Activated CD4-positive, CD25-positive, alpha-beta regulatory T cell treated with anti-CD3 and anti-CD28 coated beads, Interleukin-2, amount 50 U/mL, for 24 hours (primary cell): ENCODE data around the gene HHIP.

Experiments used
- ATAC-seq, 2 donors: fragments of 150-1000 bp; cut with Tn5 transposase; one replicate each; pipeline ENCODE4 v1.10.0; 2021; ENCODE audit warnings: mild to moderate bottlenecking in 1 of 2, moderate library complexity in 1 of 2

HHIP gene

DNA sequence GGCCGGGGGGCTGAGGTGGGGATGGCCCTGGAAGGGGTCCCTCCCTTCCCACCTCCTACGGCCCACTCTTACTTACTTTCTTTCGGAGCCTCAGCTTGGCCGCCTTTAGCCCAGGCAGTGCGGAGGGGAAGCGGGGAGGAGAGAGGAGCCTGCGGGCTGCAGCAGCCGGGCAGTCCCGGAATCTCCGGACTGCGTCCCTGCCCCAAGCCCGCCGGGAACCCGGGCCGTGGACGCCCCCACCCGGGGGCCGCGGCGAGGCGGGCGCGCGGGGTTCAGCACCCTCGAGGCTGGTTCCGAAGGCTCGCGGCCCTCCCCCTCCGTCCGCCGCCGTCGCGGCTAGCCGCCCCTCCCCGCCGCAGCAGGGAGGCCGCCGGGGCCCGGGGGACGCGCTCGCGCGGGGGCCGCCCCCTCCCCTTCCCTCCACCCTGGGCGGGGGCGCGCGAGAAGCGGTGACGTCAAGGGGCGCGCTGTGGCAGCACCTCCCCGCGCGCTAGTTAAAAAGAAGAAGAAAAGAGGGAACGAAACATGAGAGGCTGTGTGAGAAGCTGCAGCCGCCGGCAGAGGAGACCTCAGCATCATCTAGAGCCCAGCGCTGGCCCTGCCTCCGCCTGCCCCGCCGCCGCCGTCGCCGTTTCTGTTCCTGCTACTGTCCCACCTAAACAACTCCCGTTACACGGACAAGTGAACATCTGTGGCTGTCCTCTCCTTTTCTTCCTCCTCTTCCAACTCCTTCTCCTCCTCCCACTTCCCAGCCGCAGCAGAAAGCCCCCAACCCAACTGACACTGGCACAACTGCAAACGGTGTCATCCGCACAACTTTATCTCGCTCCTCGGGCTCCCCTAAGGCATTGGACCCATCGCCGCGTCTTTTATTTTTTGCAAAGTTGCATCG is at the start of gene HHIP:
Gene HHIP, plus strand, starts transcription at position 526 of the 892 bp plus-strand sequence. CDS start 520 bp downstream, outside the sequence.
- ATAC-seq = peak in 1 of 2 donors; percentile 13

DNA sequence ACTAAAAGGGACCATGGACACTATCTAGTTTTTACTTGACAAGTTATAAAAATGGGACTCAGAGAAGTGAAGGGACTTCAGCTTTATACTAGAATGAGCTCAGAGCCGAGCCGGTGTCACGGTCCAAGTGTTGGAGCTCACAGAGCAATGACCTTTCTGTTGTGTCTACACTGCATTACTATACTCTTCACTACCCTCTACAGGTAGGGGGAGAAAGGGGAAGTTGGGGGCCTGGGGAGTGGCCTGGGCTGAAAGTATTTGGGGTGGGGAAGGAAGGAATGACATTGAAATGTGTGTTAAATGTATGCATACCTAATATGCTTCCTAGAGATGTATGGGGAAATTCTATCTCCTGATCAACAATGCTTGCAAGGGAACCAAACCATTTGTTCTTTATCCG is 48.8 kb upstream of the HHIP start:
- ATAC-seq = no peak

DNA sequence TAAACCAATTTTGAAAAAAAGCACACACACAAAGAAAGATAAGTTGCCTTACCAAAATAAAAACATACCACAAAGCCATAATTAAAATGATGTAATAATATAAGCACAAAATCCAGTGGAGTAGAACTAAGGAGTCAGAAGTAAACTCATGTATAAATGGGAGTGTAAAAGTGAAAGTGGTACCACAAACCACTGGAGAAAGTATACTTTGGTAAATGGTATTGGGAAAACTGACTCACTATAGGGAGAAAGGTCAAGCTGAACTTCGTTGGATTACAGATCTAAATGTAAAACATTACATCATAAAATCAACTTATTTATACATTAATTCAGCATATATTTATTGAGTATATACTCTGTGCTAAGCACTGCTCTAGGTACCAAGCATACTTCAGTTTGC is 46.3 kb upstream of the HHIP start:
- no peak for ATAC-seq

- no peak for ATAC-seq
These were observed 34.1 kb upstream of the HHIP start for GRCh38 chr4:144611850-144612249.

DNA sequence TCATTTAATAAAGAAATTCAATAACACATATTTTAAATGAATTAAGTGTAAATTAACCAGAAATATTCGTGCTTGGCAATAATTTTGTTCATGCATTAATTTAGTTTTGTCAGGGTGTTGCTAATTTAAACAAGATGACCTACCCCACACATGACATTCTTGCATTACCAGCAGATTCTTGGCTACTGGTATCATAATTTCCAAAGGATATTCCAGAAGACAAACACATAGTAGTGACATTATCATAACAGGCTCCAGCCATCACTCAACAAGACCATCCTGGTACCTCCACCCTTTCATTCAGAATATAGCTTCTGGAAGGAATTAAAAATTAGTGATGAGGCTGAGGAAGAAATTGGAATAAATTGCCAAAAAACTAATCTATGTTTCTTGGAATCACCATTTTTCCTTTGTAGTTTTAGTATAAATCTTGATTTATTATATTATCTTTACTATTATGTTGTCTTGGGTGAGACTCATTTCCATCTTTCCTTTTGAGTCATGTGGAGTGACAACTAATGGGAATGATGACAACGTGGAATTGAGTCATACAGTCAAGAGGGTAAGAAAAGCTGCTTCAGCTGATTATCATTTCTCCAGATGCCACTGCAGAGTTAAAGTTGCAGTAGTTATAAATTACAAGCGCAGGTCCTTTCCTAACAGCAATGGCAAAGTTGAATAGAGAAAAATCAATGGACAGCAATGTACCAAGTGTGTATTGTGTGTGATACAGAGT is 30.9 kb upstream of the HHIP start:
- ATAC-seq = no peak

DNA sequence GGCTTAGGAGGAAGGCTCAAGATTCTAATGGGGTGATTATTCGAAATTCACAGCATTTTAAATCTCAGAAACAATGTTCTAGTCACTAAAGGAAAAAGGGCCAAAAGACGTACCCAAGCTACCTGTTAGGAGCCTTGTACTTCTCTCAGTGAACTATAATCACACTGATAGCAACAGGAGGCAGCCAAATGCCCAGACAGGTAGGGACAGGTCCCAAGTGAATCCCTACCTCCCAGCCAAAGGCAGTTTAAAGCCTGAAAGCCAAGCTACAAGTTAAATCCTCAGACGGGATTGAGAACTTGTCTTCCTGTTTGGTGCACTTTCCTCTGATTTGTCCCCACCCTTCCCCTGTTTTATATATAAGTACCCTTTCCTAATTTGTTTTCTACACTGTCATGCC is 24.3 kb upstream of the HHIP start:
- ATAC-seq = no peak

DNA sequence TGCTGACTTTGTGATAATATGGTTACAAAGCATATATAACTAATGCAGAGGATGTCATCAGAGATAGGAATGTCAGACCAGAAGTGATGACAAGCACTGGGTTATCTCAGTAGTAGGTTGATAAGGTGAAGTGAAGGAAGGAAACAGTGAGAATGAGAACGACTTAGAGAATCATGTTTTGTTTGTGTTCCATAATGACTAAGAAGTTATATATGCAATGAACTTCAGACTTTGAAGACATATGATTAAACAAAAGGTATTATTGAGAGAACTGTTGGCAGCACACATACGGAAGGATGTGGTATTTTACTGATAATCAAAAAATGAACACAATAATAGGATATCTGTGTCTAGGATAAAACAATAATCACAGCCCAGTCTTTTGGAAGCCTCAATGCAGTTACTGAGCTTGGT is 18.3 kb upstream of the HHIP start:
- ATAC-seq = no peak

GRCh38 chr4:144633215-144633614 is 12.7 kb upstream of the HHIP start:
- ATAC-seq = no peak

- no peak for ATAC-seq
These were observed 10.8 kb upstream of the HHIP start for GRCh38 chr4:144634978-144635747.

DNA sequence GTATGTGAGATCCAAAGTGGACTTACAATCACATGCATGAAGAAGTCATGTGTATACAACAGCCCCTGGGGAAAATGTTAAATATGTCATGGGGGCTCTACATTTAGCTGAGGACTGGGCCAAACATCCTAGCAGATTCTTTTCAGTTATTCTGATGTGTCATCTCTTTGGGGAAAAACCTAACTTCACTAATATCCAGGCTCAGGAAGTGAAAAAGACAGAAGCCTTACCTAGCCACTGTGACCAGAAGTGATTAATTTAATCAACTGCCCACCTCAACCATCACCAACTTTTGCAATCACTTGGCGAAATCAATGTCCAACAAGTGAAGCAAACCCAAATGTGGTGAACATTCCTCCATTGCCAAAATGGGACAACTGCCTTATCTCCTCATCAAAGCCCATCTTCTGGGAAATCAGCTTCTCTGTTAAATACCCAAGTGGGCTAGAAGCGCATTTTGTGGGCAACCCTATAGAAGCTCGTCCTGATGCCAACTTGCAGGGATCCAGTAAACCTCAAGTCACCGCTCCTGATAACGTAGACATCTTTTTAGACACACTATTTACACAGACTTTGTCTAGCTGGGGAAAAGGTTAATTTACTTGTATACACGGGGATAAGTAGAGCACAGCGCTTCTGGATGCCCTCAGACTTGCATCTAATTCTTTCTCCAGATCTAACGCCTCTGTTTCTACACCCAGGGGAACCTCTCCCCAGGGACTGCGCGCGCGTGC is 1.4 kb upstream of the HHIP start:
- ATAC-seq = no peak

DNA sequence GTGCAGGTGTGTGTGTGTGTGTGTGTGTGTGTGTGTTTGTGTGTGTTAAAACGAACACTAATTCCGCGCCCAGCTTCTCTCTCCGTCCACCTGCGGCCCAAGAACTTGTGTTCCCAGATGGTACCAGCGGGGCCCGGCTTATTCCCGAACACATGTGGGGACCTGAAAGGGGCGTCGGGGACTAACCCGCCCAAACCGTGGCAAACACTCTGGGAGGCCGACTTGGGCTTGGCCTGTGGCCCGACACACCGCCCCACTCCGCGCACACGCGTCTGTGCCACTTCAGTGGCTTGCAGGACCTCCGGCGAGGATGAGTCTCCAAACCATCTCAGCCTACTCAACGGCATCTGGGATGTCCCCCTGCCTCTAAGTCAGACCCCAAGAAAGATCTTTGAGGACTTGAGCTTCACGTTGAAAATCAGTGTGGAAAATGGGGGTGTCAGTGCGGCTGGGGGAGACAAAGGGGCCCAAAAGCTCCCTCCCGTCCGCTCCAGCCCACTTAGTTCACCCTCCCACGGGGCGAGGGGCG is 790 bp upstream of the HHIP start:
- ATAC-seq = no peak

DNA sequence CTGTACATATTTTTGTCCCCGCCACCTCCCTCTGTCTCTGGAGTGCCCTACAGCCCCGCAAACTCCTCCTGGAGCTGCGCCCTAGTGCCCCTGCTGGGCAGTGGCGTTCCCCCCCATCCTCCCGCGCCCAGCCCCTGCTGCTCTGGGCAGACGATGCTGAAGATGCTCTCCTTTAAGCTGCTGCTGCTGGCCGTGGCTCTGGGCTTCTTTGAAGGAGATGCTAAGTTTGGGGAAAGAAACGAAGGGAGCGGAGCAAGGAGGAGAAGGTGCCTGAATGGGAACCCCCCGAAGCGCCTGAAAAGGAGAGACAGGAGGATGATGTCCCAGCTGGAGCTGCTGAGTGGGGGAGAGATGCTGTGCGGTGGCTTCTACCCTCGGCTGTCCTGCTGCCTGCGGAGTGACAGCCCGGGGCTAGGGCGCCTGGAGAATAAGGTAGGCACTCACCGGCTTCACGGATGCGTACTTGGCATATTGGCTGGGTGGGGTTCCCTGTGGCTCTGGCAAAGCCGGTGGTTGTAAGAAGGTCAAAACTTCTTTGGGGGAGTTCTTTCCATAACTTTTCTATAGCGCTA is 653 bp downstream of the HHIP start:
- no peak for ATAC-seq

- ATAC-seq = no peak
These were observed 1.2 kb downstream of the HHIP start for GRCh38 chr4:144647095-144647561.

GRCh38 chr4:144647590-144647989 is 1.6 kb downstream of the HHIP start:
- ATAC-seq = no peak

DNA sequence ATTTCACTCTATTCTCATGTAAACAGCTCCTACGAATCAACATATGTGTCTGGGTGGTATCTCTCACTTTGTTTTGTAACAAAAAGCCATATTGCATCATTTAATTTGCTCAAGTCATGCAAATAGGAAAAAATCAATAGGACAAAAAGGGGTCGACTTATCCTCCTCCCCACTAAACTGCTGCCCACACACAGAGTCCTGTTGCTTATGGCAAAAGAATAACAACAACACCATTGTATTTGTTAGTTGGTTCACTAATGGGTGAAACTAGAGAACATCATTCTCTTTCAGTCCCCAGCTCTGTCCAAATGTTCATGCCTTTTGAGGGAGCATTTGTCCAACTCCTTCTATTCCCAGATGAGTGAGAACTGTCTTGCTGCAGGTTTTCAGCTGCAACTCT is 2.1 kb downstream of the HHIP start:
- no peak for ATAC-seq

- no peak for ATAC-seq
These were observed 3.7 kb downstream of the HHIP start for GRCh38 chr4:144649646-144650045.

DNA sequence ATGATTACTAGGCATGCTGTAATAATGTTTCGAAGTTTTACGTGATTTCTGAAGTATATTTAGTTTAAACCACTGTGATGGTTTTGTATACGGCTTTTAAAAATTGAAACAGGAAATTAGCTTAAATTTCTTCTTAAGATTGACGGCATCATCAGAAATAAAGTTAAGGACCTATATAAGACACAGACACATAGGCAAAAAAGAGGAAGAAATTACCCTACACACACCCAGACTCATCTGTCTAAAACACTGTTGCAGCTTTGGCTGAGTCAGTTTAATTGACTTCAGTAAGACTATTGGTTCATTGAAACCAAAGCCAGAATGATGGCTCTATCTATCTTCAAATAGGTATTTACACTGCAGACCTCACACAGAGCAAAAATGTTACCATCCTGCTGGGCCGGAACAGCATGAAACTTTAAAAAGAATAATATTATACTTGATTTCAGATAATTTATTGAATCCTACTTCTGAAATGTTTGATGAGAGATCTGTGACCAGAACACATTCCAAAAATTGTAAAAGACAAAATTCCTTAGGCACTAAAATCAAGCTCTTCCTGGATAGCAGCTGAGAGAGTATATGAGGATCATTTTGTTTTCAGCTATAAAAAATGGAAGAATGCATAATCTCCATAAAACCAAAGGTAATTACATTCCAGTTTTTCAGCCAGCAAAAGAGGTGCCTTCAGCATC is 4.5 kb downstream of the HHIP start:
- no peak for ATAC-seq

GRCh38 chr4:144653781-144654545 is 8.0 kb downstream of the HHIP start:
- no peak for ATAC-seq

- no peak for ATAC-seq
These were observed 9.5 kb downstream of the HHIP start for GRCh38 chr4:144655491-144655890.

DNA sequence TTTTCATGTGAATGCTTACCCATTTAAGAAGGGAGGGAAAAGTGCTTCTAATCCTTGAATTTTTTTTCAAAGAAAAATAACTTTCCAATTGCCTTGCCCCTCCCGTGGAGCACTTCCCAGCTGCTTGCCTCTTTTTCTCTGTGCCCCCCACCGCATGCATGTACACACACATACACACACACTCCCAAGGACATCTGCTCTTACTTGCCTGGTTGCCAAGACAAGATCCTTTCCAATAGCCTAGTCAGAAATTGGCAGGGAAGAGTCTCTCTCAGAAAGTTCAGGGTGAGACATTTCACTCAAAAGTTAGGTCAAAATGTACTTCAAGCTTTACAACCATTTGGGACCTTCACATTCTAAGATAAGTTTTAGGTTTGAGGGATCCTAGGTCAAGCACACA is 10.9 kb downstream of the HHIP start:
- no peak for ATAC-seq
